Measurements from ENCODE around the gene CBX8.
"Not testable (repeated sequence)": the region's sequence is repeated elsewhere in the genome, so short reads cannot be mapped to it uniquely, and the experiment has no call there.

Gene CBX8

DNA sequence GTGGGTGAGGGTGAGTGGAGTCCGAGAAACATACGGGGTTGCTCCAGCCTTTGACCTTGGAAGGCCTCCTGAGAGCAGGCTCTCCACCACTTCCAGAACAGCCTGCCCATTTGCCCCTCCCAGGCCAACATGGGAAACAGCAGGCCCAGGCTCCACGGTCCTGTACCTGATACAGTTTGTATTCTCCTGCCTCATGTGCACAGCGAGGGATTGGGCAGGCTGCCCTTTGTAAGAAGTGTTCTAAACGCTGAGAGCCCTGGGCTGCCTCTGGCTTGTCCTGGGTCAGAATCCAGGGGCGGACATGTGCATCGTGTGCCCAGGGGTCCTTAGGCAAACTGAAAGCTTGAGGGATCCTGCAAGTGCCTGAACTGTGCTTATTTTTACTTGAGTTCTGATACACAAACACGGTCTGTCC is 22.3 kb downstream of the CBX8 start:
- Histone ChIP-seq H3K9me3 (no peaks in the 10 kb centered on the region), H3K4me3 (ENCODE audit: low read depth in 1 of 2, low read length in 1 of 2) (no peak overlapping the region), H3K4me1 (ENCODE audit: control insufficient read depth in 1 of 2, insufficient read depth in 1 of 2, low read depth in 1 of 2, low read length in 1 of 2) (peaks cover 16 to 18% of the 10 kb centered on the region in 2 experiments), H3K27ac (no peak overlapping the region), H3K36me3 (no peaks in the 10 kb centered on the region), H3K27me3 (peaks cover 92% of the 10 kb centered on the region)
- TF ChIP-seq, protein P1, sequence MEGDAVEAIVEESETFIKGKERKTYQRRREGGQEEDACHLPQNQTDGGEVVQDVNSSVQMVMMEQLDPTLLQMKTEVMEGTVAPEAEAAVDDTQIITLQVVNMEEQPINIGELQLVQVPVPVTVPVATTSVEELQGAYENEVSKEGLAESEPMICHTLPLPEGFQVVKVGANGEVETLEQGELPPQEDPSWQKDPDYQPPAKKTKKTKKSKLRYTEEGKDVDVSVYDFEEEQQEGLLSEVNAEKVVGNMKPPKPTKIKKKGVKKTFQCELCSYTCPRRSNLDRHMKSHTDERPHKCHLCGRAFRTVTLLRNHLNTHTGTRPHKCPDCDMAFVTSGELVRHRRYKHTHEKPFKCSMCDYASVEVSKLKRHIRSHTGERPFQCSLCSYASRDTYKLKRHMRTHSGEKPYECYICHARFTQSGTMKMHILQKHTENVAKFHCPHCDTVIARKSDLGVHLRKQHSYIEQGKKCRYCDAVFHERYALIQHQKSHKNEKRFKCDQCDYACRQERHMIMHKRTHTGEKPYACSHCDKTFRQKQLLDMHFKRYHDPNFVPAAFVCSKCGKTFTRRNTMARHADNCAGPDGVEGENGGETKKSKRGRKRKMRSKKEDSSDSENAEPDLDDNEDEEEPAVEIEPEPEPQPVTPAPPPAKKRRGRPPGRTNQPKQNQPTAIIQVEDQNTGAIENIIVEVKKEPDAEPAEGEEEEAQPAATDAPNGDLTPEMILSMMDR (IDR thresholded peaks at IDR 0.05): no peak

DNA sequence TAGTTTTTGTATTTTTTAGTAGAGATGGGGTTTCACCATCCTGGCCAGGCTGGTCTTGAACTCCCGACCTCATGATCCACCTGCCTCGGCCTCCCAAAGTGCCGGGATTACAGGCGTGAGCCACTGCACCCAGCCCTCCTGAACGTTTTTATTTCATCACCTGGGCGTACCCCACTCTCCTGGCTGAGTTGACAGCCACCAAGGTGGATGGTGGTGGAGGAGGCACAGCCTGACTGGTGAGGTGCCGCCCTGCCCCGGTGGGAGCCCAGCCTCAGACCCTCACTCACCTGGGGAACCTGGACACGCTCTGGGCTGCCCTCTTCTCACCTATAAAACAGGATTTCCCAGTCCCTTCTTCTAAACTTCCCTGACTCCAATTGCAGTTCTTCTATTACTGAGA is 24.2 kb downstream of the CBX8 start:
- H3K27me3 ChIP-seq: peaks cover 89% of the 10 kb centered on the region
- not testable (repeated sequence) for H3K27ac ChIP-seq; H3K9me3 ChIP-seq; H3K36me3 ChIP-seq; H3K4me1 ChIP-seq (ENCODE audit: control insufficient read depth in 1 of 2, insufficient read depth in 1 of 2, low read depth in 1 of 2, low read length in 1 of 2); H3K4me3 ChIP-seq (ENCODE audit: low read depth in 1 of 2, low read length in 1 of 2)

DNA sequence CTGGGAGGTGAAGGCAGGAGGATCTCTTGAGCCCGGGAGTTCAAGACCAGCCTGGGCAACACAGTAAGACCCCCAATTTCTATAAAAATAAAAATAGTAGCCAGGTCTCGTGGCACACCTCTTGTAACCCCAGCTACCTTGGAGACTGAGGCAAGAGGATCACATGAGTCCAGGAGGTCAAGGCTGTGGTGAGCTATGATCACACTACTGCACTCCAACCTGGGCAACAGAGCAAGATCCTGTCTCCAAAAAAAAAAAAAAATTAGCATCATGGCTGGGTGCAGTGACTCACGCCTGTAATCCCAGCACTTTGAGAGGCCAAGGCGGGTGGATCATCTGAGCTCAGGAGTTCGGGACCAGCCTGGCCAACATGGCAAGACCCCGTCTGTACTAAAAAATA is 25.6 kb downstream of the CBX8 start:
- TF ChIP-seq, protein P1 (IDR thresholded peaks at IDR 0.05): no peak
- no peaks in the 10 kb centered on the region for H3K36me3 ChIP-seq
- no peaks in the 10 kb centered on the region for H3K9me3 ChIP-seq
- no peak overlapping the region for H3K27ac ChIP-seq
- no peaks in the 10 kb centered on the region for H3K4me1 ChIP-seq (ENCODE audit: control insufficient read depth in 1 of 2, insufficient read depth in 1 of 2, low read depth in 1 of 2, low read length in 1 of 2)
- peaks cover 86% of the 10 kb centered on the region for H3K27me3 ChIP-seq
- no peak overlapping the region for H3K4me3 ChIP-seq (ENCODE audit: low read depth in 1 of 2, low read length in 1 of 2)

DNA sequence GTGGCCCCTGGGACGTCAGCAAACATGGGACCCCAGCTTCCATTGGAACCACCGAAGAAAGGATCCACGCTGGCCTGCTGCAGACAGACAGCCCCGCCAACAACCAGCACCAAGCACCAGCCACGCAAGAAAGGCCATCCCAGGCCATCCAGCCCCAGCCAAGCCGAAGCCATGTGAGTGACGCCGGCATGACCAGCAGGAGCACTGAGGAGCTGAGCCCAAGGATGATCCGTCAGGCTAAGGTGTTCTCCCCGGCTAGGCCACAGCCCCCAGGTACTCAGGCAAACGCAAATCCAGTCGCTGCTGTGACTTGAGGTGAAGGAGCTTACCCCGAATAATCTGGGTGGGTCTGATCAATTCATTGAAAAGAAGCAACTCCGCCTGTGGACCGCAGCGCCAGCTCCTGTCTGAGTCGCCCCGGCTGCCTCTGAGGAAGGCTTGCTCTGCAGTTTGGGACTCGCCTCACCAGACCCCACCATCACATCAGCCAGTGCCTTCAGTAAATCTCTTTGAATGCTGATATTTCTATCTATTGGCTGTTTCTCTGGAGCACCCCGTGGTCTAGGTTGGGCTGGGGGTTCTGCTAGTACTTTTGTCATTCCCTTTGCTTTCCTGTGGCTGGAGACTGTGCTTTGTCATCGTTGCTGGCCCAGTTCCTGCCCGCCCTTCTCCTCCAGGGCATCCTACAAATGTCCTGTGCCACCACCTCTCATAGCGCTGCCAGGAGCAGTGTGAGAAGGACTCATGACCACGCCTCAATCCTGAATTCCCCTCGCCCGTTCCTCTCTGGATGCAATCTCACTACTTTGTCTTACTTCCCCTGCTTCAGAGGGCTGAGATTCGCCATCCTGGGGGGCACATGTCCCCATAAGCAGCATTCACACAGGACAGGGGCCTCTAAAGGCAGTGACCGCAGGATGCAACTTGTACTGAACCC is 27.0 kb downstream of the CBX8 start:
- no peaks in the 10 kb centered on the region for H3K4me1 ChIP-seq (ENCODE audit: control insufficient read depth in 1 of 2, insufficient read depth in 1 of 2, low read depth in 1 of 2, low read length in 1 of 2)
- TF ChIP-seq, protein P1 (IDR thresholded peaks at IDR 0.05): no peak
- no peaks in the 10 kb centered on the region for H3K9me3 ChIP-seq
- H3K27ac ChIP-seq: no peak overlapping the region
- no peaks in the 10 kb centered on the region for H3K36me3 ChIP-seq
- no peak overlapping the region for H3K4me3 ChIP-seq (ENCODE audit: low read depth in 1 of 2, low read length in 1 of 2)
- H3K27me3 ChIP-seq: peaks cover 80% of the 10 kb centered on the region

DNA sequence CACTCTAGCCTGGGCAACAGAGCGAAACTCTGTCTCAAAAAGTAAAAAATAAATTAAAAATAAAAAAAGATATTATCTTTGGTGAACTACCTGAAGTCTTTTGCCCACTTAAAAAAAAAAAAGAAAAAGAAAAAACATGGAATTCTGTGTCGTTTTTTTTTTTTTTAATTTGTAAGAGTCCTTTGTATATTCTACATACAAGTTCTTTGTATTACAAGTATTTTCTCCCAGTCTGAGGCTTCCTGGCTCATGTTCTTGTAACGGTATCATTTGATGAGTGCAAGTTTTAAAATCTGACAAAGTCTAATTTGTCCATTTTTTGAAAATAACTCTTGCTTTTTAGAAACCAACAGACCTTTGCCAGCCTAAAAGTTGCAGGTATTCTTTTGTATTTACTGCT is 31.2 kb downstream of the CBX8 start:
- no peaks in the 10 kb centered on the region for H3K4me1 ChIP-seq (ENCODE audit: control insufficient read depth in 1 of 2, insufficient read depth in 1 of 2, low read depth in 1 of 2, low read length in 1 of 2)
- H3K36me3 ChIP-seq: no peaks in the 10 kb centered on the region
- TF ChIP-seq, protein P1 (IDR thresholded peaks at IDR 0.05): no peak
- H3K4me3 ChIP-seq (ENCODE audit: low read depth in 1 of 2, low read length in 1 of 2): no peak overlapping the region
- peaks cover 42% of the 10 kb centered on the region for H3K27me3 ChIP-seq
- no peaks in the 10 kb centered on the region for H3K9me3 ChIP-seq
- no peak overlapping the region for H3K27ac ChIP-seq

DNA sequence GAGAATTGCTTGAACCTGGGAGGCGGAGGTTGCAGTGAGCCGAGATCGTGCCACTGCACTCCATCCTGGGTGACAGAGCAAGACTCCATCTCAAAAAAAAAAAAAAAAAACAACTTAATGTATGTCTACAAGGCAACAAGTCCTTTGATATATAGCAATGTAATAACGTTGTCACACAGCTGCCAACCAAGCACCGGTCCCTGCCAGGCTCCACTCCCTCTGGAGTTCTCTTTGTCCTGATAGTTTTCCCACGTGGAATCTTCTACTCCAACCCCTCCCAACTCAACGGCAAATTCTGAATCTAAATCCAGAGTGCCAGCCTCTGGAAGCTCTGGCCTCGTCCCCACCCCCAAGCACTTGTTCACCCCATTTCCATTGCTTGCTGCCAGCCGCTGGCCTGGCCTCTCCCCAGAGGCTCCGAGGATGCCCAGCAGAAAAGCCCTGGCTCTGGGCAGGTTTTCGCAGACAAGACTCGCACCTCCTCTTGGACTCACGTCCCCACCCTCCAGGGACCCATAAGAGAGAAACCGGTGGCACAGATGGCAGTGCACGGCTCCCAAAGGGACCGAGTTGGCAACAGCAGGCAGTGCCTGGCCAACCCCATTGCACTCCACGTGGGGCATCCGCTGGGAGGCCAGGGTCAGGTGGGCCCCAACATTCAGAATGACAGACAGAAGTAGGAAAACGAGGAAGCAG is 34.8 kb downstream of the CBX8 start:
- Histone ChIP-seq H3K4me1 (ENCODE audit: control insufficient read depth in 1 of 2, insufficient read depth in 1 of 2, low read depth in 1 of 2, low read length in 1 of 2) (no peaks in the 10 kb centered on the region), H3K27me3 (peaks cover 33% of the 10 kb centered on the region), H3K4me3 (ENCODE audit: low read depth in 1 of 2, low read length in 1 of 2) (no peak overlapping the region), H3K9me3 (no peaks in the 10 kb centered on the region), H3K36me3 (no peaks in the 10 kb centered on the region), H3K27ac (no peak overlapping the region)
- TF ChIP-seq, protein P1 (IDR thresholded peaks at IDR 0.05): no peak

All from neutrophil (primary cell).